ENCODE results near the gene SMURF1. TPM values are rescaled to one million over a fixed set of nuclear protein-coding genes. Genes with fewer than 3 reads are reported as not detected.

Gene SMURF1
- total and polyA plus RNA-seq, 2 of the 8 experiments (the other 6 are each of a cell fraction or from before 2014, with no cell fraction given) = 9.6 to 24.5 TPM

DNA sequence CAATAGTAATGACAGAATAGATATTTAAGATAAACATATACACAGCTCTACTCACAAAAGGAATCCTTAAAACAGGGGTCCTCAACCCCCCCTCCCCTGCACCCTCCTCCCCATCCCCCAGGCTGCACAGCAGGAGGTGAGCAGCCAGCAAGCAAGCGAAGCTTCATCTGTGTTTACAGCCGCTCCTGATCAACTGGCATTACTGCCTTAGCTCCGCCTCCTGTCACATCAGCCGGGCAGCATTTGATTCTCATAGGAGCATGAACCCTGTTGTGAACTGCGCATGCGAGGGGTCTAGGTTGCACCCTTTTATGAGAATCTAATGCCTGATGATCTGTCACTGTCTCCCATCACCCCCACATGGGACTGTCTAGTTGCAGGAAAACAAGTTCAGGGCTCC is 65.5 kb downstream of the SMURF1 start:
- no peak overlapping the region for H3K27ac ChIP-seq (ENCODE audit: low read depth, low read length)
- no peaks in the 10 kb centered on the region for H3K23me2 ChIP-seq (ENCODE audit: low read depth, low read length)
- H2BK15ac ChIP-seq (ENCODE audit: low read length) = no peak overlapping the region
- H3K4me1 ChIP-seq (replicated peaks in 1 of 4; ENCODE audit: control insufficient read depth in 3 of 4, insufficient read depth in 4 of 4, low read length in 3 of 4) = peaks cover 0 to 4% (median 0%) of the 10 kb centered on the region in 4 experiments; a peak in 1 of 7 replicates
- no peak overlapping the region for H2AFZ ChIP-seq (ENCODE audit: low read length)
- H3K23ac ChIP-seq (ENCODE audit: insufficient read length) = no peak overlapping the region
- no peak overlapping the region for H4K91ac ChIP-seq (replicated peaks; ENCODE audit: insufficient read length, low read length)
- H3K79me2 ChIP-seq (ENCODE audit: control insufficient read depth in 1 of 2, insufficient read depth in 2 of 2, low read length in 2 of 2) = peaks cover 0 to 59% of the 10 kb centered on the region in 2 experiments; a peak in 3 of 4 replicates
- ChIA-PET CTCF (ENCODE audit: partially characterized antibody) (interaction anchor here (0.9 to 1.5 kb wide), 2 partner anchors 9 to 41 kb away, joined by 3 to 4 read pairs; no protein-coding TSS in a partner anchor), POLR2A (ENCODE audit: partially characterized antibody) (interaction anchor here (1.1 kb wide), 1 partner anchor 34 kb away, joined by 3 read pairs; no protein-coding TSS in a partner anchor)
- H2AK5ac ChIP-seq (ENCODE audit: low read depth, low read length) = no peak overlapping the region
- H3K36me3 ChIP-seq (ENCODE audit: control insufficient read depth in 2 of 4, insufficient read depth in 4 of 4, low read length in 3 of 4) = no peaks in the 10 kb centered on the region; a peak in 1 of 8 replicates
- DNase-seq (ENCODE audit: low read depth in 1 of 2, low spot score in 2 of 2) (no peak), FAIRE-seq (no peak)
- H3K14ac ChIP-seq (ENCODE audit: insufficient read length) = no peak overlapping the region
- no peak overlapping the region for H4K5ac ChIP-seq (ENCODE audit: insufficient read length, low read depth, low read length)
- no peak overlapping the region for H3K4me3 ChIP-seq (ENCODE audit: extremely low read depth in 1 of 4, insufficient read depth in 2 of 4, low read depth in 3 of 4, low read length in 4 of 4)
- H2BK12ac ChIP-seq (ENCODE audit: low read depth, low read length) = no peak overlapping the region
- H3K4ac ChIP-seq (replicated peaks; ENCODE audit: insufficient read length, low read depth, low read length) = no peak overlapping the region
- peaks cover 2 to 6% of the 10 kb centered on the region in 2 experiments for H4K20me1 ChIP-seq (replicated peaks in 1 of 2; ENCODE audit: control insufficient read depth in 1 of 2, insufficient read depth in 2 of 2, low read length in 2 of 2)
- no peaks in the 10 kb centered on the region for H3K9me3 ChIP-seq (ENCODE audit: insufficient read depth in 2 of 2, low read depth in 1 of 2, low read length in 1 of 2)
- H2BK20ac ChIP-seq (ENCODE audit: low read length) = no peak overlapping the region
- WGBS, 2 experiments (ENCODE audit: extremely low coverage in 1 of 2, insufficient coverage in 1 of 2, insufficient read length in 1 of 2, insufficient replicate concordance in 2 of 2, low coverage in 1 of 2, low lambda C conversion rate in 2 of 2, missing lambda C conversion rate in 1 of 2) = 88% methylated on average over 6 of the region's 6 CpGs; no CpG with 5 or more reads in 1 of the 2 experiments
- H3K27me3 ChIP-seq (replicated peaks in 1 of 4; ENCODE audit: control insufficient read depth in 3 of 4, extremely low read depth in 1 of 4, insufficient read depth in 3 of 4, low read length in 3 of 4) = no peaks in the 10 kb centered on the region
- H2BK5ac ChIP-seq (ENCODE audit: low read depth, low read length) = no peak overlapping the region
- TF ChIP-seq CBX8 (IDR thresholded peaks at IDR 0.05; ENCODE audit: borderline replicate concordance, low read depth, low read length) (no peak), CEBPB (IDR thresholded peaks at IDR 0.05; ENCODE audit: low read depth, low read length) (no peak), ZNF274 (IDR thresholded peaks at IDR 0.05; ENCODE audit: borderline replicate concordance, extremely low read depth, low read length) (no peak), BCL11A (IDR thresholded peaks at IDR 0.05; ENCODE audit: low read depth in 2 of 2, low read length in 2 of 2) (no peak), SP1 (IDR thresholded peaks at IDR 0.05; ENCODE audit: low read depth, low read length) (no peak), SIRT6 (IDR thresholded peaks at IDR 0.05; ENCODE audit: low read length) (no peak), CHD1 (IDR thresholded peaks at IDR 0.05; ENCODE audit: low read depth, low read length) (no peak), POU5F1 (IDR thresholded peaks at IDR 0.05; ENCODE audit: low read depth, low read length) (no peak), EGR1 (IDR thresholded peaks at IDR 0.05; ENCODE audit: borderline replicate concordance, low read depth, low read length) (no peak), RBBP5 (IDR thresholded peaks at IDR 0.05; ENCODE audit: borderline replicate concordance, low read depth, low read length) (no peak)
- TF ChIP-seq, protein P1, sequence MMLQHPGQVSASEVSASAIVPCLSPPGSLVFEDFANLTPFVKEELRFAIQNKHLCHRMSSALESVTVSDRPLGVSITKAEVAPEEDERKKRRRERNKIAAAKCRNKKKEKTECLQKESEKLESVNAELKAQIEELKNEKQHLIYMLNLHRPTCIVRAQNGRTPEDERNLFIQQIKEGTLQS (IDR thresholded peaks at IDR 0.05; ENCODE audit: insufficient read depth, low read depth, low read length) = no peak
- no peak overlapping the region for H3K4me2 ChIP-seq (ENCODE audit: insufficient read depth in 1 of 2, low read depth in 2 of 2, low read length in 2 of 2)
- H3K79me1 ChIP-seq (ENCODE audit: low read depth, low read length) = peaks cover 7% of the 10 kb centered on the region; the same call in 1 of the 2 replicates
- no peak overlapping the region for H3K56ac ChIP-seq (replicated peaks; ENCODE audit: insufficient read length, low read depth, low read length)
- no peak overlapping the region for H3K9ac ChIP-seq (replicated peaks in 1 of 4; ENCODE audit: extremely low read depth in 1 of 4, low read depth in 3 of 4, low read length in 3 of 4)
- no peak overlapping the region for H2BK120ac ChIP-seq (replicated peaks; ENCODE audit: low read depth, low read length)
- no peak overlapping the region for H4K8ac ChIP-seq (ENCODE audit: extremely low read depth, insufficient read depth, low read length)
- H3K18ac ChIP-seq (ENCODE audit: extremely low read depth, low read length) = no peak overlapping the region

Data from H1 (cell line).